ENCODE data around the gene CD22.

- TF ChIP-seq, protein P1, sequence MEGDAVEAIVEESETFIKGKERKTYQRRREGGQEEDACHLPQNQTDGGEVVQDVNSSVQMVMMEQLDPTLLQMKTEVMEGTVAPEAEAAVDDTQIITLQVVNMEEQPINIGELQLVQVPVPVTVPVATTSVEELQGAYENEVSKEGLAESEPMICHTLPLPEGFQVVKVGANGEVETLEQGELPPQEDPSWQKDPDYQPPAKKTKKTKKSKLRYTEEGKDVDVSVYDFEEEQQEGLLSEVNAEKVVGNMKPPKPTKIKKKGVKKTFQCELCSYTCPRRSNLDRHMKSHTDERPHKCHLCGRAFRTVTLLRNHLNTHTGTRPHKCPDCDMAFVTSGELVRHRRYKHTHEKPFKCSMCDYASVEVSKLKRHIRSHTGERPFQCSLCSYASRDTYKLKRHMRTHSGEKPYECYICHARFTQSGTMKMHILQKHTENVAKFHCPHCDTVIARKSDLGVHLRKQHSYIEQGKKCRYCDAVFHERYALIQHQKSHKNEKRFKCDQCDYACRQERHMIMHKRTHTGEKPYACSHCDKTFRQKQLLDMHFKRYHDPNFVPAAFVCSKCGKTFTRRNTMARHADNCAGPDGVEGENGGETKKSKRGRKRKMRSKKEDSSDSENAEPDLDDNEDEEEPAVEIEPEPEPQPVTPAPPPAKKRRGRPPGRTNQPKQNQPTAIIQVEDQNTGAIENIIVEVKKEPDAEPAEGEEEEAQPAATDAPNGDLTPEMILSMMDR (IDR thresholded peaks at IDR 0.05; ENCODE audit: insufficient read depth, low read length, poor library complexity, severe bottlenecking), result no peak
- TF ChIP-seq EZH2phosphoT487 (conservative IDR thresholded peaks at IDR 0.05; ENCODE audit: low read length), result no peak
Measured at GRCh38 chr19:35298561-35298972, 30.4 kb upstream of the CD22 start.

Measured in SU-DHL-6 (cell line).